ENCODE data around the gene FNBP1L. TPM values are rescaled to one million over a fixed set of nuclear protein-coding genes. Genes with fewer than 3 reads are reported as not detected.

FNBP1L gene
- total and polyA plus RNA-seq, 9 of the 15 experiments (the other 6 are each of a cell fraction or from before 2014, with no cell fraction given) = 1.4 to 6.9 (median 5.9) TPM

DNA sequence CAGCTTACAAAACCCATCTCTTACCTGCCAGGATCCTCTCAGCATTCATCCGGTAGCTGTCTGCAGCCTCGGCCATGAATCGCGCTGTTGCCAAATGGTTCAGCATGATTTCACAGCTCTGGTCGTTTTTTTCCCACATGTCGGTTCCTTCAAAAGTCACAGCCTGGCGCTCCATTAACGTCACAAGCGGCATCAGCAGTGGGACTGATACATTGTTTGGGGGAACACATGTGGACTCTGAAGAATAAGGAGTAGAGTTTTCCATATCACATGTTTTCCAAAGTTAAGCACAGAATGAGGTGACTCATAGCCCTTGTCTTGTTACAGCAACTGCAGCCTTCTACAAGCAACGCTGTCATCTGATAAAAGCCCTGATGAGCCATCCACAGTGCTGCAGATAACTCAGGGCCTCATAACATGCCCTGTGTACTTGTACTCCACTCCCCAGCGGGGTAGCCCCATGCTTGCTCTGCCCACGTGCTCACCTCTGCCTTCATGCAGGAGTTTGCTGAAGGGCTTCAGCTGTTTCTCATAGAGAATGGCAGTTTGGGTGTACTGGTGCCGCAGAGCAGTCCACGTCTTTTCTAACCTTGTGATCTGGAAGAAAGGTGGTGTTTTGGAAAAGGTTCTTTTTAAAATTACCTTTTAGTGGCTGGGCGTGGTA lies 119.5 kb downstream of the FNBP1L start (continued):
- no peak for TF ChIP-seq NFE2 (IDR thresholded peaks at IDR 0.05; ENCODE audit: low read depth)
- TF ChIP-seq, protein P1, sequence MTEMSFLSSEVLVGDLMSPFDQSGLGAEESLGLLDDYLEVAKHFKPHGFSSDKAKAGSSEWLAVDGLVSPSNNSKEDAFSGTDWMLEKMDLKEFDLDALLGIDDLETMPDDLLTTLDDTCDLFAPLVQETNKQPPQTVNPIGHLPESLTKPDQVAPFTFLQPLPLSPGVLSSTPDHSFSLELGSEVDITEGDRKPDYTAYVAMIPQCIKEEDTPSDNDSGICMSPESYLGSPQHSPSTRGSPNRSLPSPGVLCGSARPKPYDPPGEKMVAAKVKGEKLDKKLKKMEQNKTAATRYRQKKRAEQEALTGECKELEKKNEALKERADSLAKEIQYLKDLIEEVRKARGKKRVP (CRISPR knock-in tag; IDR thresholded peaks at IDR 0.05) = peak; percentile 75
- TF ChIP-seq ZKSCAN8 (CRISPR knock-in tag; IDR thresholded peaks at IDR 0.05) = peak; percentile 82
- TF ChIP-seq, protein P2, sequence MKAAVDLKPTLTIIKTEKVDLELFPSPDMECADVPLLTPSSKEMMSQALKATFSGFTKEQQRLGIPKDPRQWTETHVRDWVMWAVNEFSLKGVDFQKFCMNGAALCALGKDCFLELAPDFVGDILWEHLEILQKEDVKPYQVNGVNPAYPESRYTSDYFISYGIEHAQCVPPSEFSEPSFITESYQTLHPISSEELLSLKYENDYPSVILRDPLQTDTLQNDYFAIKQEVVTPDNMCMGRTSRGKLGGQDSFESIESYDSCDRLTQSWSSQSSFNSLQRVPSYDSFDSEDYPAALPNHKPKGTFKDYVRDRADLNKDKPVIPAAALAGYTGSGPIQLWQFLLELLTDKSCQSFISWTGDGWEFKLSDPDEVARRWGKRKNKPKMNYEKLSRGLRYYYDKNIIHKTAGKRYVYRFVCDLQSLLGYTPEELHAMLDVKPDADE (conservative IDR thresholded peaks at IDR 0.05; ENCODE audit: control insufficient read depth, low read depth, low read length) = no peak
- no peak for TF ChIP-seq EWSR1 (IDR thresholded peaks at IDR 0.05; ENCODE audit: borderline replicate concordance, low read depth, partially characterized antibody)
- TF ChIP-seq, protein P3, sequence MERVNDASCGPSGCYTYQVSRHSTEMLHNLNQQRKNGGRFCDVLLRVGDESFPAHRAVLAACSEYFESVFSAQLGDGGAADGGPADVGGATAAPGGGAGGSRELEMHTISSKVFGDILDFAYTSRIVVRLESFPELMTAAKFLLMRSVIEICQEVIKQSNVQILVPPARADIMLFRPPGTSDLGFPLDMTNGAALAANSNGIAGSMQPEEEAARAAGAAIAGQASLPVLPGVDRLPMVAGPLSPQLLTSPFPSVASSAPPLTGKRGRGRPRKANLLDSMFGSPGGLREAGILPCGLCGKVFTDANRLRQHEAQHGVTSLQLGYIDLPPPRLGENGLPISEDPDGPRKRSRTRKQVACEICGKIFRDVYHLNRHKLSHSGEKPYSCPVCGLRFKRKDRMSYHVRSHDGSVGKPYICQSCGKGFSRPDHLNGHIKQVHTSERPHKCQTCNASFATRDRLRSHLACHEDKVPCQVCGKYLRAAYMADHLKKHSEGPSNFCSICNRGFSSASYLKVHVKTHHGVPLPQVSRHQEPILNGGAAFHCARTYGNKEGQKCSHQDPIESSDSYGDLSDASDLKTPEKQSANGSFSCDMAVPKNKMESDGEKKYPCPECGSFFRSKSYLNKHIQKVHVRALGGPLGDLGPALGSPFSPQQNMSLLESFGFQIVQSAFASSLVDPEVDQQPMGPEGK (CRISPR knock-in tag; IDR thresholded peaks at IDR 0.05; ENCODE audit: borderline replicate concordance) = no peak
- no peak for TF ChIP-seq ZNF165 (CRISPR knock-in tag; IDR thresholded peaks at IDR 0.05; ENCODE audit: borderline replicate concordance)
- no peak for TF ChIP-seq ZNF586 (CRISPR knock-in tag; conservative IDR thresholded peaks at IDR 0.05)
- TF ChIP-seq, protein P4, sequence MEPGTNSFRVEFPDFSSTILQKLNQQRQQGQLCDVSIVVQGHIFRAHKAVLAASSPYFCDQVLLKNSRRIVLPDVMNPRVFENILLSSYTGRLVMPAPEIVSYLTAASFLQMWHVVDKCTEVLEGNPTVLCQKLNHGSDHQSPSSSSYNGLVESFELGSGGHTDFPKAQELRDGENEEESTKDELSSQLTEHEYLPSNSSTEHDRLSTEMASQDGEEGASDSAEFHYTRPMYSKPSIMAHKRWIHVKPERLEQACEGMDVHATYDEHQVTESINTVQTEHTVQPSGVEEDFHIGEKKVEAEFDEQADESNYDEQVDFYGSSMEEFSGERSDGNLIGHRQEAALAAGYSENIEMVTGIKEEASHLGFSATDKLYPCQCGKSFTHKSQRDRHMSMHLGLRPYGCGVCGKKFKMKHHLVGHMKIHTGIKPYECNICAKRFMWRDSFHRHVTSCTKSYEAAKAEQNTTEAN (CRISPR knock-in tag; IDR thresholded peaks at IDR 0.05) = no peak
- peak; percentile 39; the same call in 1 of the 2 replicates for TF ChIP-seq HCFC1 (IDR thresholded peaks at IDR 0.05; ENCODE audit: low read depth, low read length)
- TF ChIP-seq TSC22D4 (tag; IDR thresholded peaks at IDR 0.05) = no peak
- TF ChIP-seq, protein P5, sequence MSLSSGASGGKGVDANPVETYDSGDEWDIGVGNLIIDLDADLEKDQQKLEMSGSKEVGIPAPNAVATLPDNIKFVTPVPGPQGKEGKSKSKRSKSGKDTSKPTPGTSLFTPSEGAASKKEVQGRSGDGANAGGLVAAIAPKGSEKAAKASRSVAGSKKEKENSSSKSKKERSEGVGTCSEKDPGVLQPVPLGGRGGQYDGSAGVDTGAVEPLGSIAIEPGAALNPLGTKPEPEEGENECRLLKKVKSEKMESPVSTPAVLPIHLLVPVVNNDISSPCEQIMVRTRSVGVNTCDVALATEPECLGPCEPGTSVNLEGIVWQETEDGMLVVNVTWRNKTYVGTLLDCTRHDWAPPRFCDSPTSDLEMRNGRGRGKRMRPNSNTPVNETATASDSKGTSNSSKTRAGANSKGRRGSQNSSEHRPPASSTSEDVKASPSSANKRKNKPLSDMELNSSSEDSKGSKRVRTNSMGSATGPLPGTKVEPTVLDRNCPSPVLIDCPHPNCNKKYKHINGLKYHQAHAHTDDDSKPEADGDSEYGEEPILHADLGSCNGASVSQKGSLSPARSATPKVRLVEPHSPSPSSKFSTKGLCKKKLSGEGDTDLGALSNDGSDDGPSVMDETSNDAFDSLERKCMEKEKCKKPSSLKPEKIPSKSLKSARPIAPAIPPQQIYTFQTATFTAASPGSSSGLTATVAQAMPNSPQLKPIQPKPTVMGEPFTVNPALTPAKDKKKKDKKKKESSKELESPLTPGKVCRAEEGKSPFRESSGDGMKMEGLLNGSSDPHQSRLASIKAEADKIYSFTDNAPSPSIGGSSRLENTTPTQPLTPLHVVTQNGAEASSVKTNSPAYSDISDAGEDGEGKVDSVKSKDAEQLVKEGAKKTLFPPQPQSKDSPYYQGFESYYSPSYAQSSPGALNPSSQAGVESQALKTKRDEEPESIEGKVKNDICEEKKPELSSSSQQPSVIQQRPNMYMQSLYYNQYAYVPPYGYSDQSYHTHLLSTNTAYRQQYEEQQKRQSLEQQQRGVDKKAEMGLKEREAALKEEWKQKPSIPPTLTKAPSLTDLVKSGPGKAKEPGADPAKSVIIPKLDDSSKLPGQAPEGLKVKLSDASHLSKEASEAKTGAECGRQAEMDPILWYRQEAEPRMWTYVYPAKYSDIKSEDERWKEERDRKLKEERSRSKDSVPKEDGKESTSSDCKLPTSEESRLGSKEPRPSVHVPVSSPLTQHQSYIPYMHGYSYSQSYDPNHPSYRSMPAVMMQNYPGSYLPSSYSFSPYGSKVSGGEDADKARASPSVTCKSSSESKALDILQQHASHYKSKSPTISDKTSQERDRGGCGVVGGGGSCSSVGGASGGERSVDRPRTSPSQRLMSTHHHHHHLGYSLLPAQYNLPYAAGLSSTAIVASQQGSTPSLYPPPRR (CRISPR knock-in tag; IDR thresholded peaks at IDR 0.05; ENCODE audit: borderline replicate concordance) = no peak
- no peak for TF ChIP-seq U2AF1 (optimal IDR thresholded peaks at IDR 0.05; ENCODE audit: low read depth, low read length)
- TF ChIP-seq, protein P6, sequence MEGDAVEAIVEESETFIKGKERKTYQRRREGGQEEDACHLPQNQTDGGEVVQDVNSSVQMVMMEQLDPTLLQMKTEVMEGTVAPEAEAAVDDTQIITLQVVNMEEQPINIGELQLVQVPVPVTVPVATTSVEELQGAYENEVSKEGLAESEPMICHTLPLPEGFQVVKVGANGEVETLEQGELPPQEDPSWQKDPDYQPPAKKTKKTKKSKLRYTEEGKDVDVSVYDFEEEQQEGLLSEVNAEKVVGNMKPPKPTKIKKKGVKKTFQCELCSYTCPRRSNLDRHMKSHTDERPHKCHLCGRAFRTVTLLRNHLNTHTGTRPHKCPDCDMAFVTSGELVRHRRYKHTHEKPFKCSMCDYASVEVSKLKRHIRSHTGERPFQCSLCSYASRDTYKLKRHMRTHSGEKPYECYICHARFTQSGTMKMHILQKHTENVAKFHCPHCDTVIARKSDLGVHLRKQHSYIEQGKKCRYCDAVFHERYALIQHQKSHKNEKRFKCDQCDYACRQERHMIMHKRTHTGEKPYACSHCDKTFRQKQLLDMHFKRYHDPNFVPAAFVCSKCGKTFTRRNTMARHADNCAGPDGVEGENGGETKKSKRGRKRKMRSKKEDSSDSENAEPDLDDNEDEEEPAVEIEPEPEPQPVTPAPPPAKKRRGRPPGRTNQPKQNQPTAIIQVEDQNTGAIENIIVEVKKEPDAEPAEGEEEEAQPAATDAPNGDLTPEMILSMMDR (IDR thresholded peaks at IDR 0.05 in 2 of 3, conservative IDR thresholded peaks at IDR 0.05 in 1 of 3; ENCODE audit: insufficient read depth in 2 of 3, low read depth in 1 of 3, low read length in 3 of 3) = no peak
